ENCODE data around the gene C3orf20. TPM values are rescaled to one million over a fixed set of nuclear protein-coding genes. Genes with fewer than 3 reads are reported as not detected.

Gene C3orf20
- total and polyA plus RNA-seq, 2 of the 13 experiments (the other 11 are each of a cell fraction or from before 2014, with no cell fraction given), result 0.03 to 0.04 TPM

DNA sequence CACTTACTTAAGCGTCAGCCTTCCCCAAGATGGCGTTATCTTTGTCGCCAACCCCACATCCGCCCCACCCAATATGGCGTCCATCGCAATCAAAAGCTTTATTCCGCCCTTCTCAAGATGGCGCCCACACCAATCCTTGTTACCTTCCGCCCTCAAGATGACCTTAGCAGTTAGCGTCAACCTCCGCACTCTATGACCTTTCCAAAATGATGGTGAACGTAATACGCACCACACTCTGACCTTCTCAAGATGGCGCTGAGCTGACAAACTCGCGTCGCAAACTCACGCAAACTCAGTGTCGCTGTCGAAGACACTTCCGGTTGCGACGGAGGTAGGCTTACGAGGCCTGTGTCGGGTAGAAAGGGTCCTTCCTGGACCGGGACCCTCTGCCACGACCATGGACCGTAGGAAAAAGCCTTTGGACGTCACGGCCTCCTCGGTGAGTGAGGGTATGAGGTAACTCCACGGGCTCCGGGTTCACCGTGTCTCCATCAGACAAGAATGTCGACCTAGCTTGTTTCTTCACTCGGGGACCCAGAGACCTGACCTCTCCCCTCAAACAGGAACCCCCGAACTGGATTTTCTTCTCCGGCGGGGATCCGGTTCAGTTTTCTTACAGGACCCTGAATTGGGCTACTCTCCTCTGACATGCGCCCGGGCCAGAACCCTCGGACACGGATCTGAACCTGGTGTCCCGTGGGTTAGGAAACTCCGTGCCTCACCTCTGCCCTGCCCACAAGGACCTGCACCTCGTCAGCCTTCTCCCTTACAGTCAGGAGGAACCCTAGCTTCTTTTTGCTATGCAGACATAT is 23.3 kb upstream of the C3orf20 start, which contains the start of gene CCDC174 (continued):
- TF ChIP-seq ZKSCAN8 (CRISPR knock-in tag; IDR thresholded peaks at IDR 0.05; ENCODE audit: borderline replicate concordance) (0 out of 2 replicates have a peak, but pooled peaks have one; percentile 41), KDM4B (CRISPR knock-in tag; IDR thresholded peaks at IDR 0.05) (no peak; the same call in 1 of the 2 replicates), ZNF790 (CRISPR knock-in tag; IDR thresholded peaks at IDR 0.05; ENCODE audit: borderline replicate concordance) (no peak; the same call in 1 of the 2 replicates), E2F5 (CRISPR knock-in tag; conservative IDR thresholded peaks at IDR 0.05) (no peak), U2AF1 (optimal IDR thresholded peaks at IDR 0.05; ENCODE audit: low read depth, low read length) (peak; percentile 76), ZSCAN20 (CRISPR knock-in tag; IDR thresholded peaks at IDR 0.05; ENCODE audit: borderline replicate concordance) (no peak), FOXK2 (IDR thresholded peaks at IDR 0.05) (peak; percentile 92), ZNF260 (CRISPR knock-in tag; IDR thresholded peaks at IDR 0.05; ENCODE audit: borderline replicate concordance, low read depth) (no peak), HMG20B (CRISPR knock-in tag; conservative IDR thresholded peaks at IDR 0.05) (no peak), ZNF557 (CRISPR knock-in tag; IDR thresholded peaks at IDR 0.05) (no peak), ZNF546 (CRISPR knock-in tag; conservative IDR thresholded peaks at IDR 0.05) (no peak), POGZ (CRISPR knock-in tag; IDR thresholded peaks at IDR 0.05) (peak; percentile 98), ZNF34 (CRISPR knock-in tag; IDR thresholded peaks at IDR 0.05; ENCODE audit: borderline replicate concordance) (peak; percentile 88; the same call in 1 of the 2 replicates), FOSL2 (CRISPR knock-in tag; IDR thresholded peaks at IDR 0.05) (peak; percentile 77), NFYB (CRISPR knock-in tag; IDR thresholded peaks at IDR 0.05) (no peak; the same call in 1 of the 2 replicates), ZNF337 (CRISPR knock-in tag; IDR thresholded peaks at IDR 0.05; ENCODE audit: borderline replicate concordance, low read depth) (0 out of 2 replicates have a peak, but pooled peaks have one; percentile 31), ZBTB1 (CRISPR knock-in tag; IDR thresholded peaks at IDR 0.05; ENCODE audit: borderline replicate concordance) (no peak), ZNF230 (CRISPR knock-in tag; IDR thresholded peaks at IDR 0.05) (peak; percentile 92; the same call in 1 of the 2 replicates), ONECUT2 (CRISPR knock-in tag; IDR thresholded peaks at IDR 0.05) (no peak), FOXA3 (CRISPR knock-in tag; IDR thresholded peaks at IDR 0.05) (peak; percentile 89), PHF21A (CRISPR knock-in tag; IDR thresholded peaks at IDR 0.05) (peak; percentile 60; the same call in 1 of the 2 replicates), ATRX (CRISPR knock-in tag; IDR thresholded peaks at IDR 0.05; ENCODE audit: borderline replicate concordance) (no peak), MATR3 (CRISPR knock-in tag; IDR thresholded peaks at IDR 0.05) (no peak), HDAC6 (IDR thresholded peaks at IDR 0.05; ENCODE audit: low read depth, low read length) (no peak), HMG20A (CRISPR knock-in tag; IDR thresholded peaks at IDR 0.05; ENCODE audit: borderline replicate concordance) (no peak)
- TF ChIP-seq, protein P1, sequence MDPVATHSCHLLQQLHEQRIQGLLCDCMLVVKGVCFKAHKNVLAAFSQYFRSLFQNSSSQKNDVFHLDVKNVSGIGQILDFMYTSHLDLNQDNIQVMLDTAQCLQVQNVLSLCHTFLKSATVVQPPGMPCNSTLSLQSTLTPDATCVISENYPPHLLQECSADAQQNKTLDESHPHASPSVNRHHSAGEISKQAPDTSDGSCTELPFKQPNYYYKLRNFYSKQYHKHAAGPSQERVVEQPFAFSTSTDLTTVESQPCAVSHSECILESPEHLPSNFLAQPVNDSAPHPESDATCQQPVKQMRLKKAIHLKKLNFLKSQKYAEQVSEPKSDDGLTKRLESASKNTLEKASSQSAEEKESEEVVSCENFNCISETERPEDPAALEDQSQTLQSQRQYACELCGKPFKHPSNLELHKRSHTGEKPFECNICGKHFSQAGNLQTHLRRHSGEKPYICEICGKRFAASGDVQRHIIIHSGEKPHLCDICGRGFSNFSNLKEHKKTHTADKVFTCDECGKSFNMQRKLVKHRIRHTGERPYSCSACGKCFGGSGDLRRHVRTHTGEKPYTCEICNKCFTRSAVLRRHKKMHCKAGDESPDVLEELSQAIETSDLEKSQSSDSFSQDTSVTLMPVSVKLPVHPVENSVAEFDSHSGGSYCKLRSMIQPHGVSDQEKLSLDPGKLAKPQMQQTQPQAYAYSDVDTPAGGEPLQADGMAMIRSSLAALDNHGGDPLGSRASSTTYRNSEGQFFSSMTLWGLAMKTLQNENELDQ (CRISPR knock-in tag; IDR thresholded peaks at IDR 0.05; ENCODE audit: borderline replicate concordance), result no peak
- TF ChIP-seq, protein P2, sequence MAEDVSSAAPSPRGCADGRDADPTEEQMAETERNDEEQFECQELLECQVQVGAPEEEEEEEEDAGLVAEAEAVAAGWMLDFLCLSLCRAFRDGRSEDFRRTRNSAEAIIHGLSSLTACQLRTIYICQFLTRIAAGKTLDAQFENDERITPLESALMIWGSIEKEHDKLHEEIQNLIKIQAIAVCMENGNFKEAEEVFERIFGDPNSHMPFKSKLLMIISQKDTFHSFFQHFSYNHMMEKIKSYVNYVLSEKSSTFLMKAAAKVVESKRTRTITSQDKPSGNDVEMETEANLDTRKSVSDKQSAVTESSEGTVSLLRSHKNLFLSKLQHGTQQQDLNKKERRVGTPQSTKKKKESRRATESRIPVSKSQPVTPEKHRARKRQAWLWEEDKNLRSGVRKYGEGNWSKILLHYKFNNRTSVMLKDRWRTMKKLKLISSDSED (CRISPR knock-in tag; IDR thresholded peaks at IDR 0.05), result no peak

Data from HepG2 (cell line).